HCT116 (cell line): Measurements from ENCODE around the gene EXOC4. TPM values are rescaled to one million over a fixed set of nuclear protein-coding genes. Genes with fewer than 3 reads are reported as not detected.

Source experiments
- ATAC-seq: fragments of 200-7000 bp; cut with Tn5 transposase; 2 replicates; pipeline ENCODE4 v1.9.1; 2020; ENCODE audit warnings: mild to moderate bottlenecking, moderate library complexity
- BruUV-seq: library from RNA; stranded (reverse); fragments of 400-500 nt; replicated peaks from 2 replicates; lab custom pipeline; 2021; lab: Mats Ljungman, UMichigan
- CTCF ChIA-PET: fragments of 300-600 bp; sonication (Branson Sonifier 250); formaldehyde crosslinking; loops from one replicate; lab custom pipeline; 2021; ENCODE audit warnings: antibody characterized with exemption; lab: Charles Lee
- POLR2A ChIA-PET: fragments of 300-600, 350-600 bp; sonication (Branson Sonifier 250); formaldehyde crosslinking; loops from one replicate; lab custom pipeline; 2021; ENCODE audit warnings: antibody characterized with exemption; lab: Charles Lee
- RAD21 ChIA-PET, 2 experiments: fragments of 300-600 bp; sonication (Branson Sonifier 250); formaldehyde crosslinking; loops; one replicate each; lab custom pipeline; 2023; ENCODE audit warnings: low total read pairs in 2 of 2; ENCODE audit not compliant: uncharacterized antibody in 2 of 2, unreplicated experiment in 2 of 2, low non-redundant PET in 1 of 2; lab: Charles Lee
- DNase-seq: peaks from one replicate; pipeline ENCODE4 v3.0.0-alpha.2; 2010; ENCODE audit warnings: low read depth, low spot score
- H2AFZ ChIP-seq: fragments of 200-600 bp; shearing (Covaris generic), sonication (generic); 2 replicates; pipeline ENCODE4 v1.6.1; 2017; ENCODE audit warnings: low read depth, mixed run types, mixed read lengths, antibody characterized with exemption, low read length; ENCODE audit not compliant: poor library complexity, severe bottlenecking
- H3K27ac ChIP-seq: 2 replicates; pipeline ENCODE4 v1.5.1; 2012; ENCODE audit warnings: low read depth, low read length
- H3K27me3 ChIP-seq: fragments of 200-600 bp; sonication (generic); 2 replicates; pipeline ENCODE4 v1.6.1; 2016; ENCODE audit warnings: mixed run types, low read length, mixed read lengths; ENCODE audit not compliant: insufficient read depth
- H3K36me3 ChIP-seq, 2 experiments: fragments of 200-500 bp in 1 of 2; fragments of 200-600 bp in 1 of 2; sonication (Bioruptor generic) in 1 of 2; sonication (generic) in 1 of 2; 2 replicates each; pipeline versions ENCODE4 v1.5.1 to v1.6.1; 2014 to 2016; ENCODE audit warnings: low read length in 2 of 2, inconsistent platforms in 1 of 2, mixed read lengths in 1 of 2, mixed run types in 1 of 2; ENCODE audit not compliant: insufficient read depth in 2 of 2, control insufficient read depth in 1 of 2
- H3K4me1 ChIP-seq, 2 experiments: fragments of 200-600 bp in 1 of 2; sonication (generic) in 1 of 2; 2 replicates each; pipeline versions ENCODE4 v1.5.1 to v1.6.1; 2012 to 2017; ENCODE audit warnings: low read length in 2 of 2, inconsistent platforms in 1 of 2, mild to moderate bottlenecking in 1 of 2, mixed read lengths in 1 of 2, mixed run types in 1 of 2, moderate library complexity in 1 of 2; ENCODE audit not compliant: insufficient read depth in 2 of 2, control insufficient read depth in 1 of 2
- H3K4me2 ChIP-seq: fragments of 200-600 bp; sonication (generic); 2 replicates; pipeline ENCODE4 v1.6.1; 2017; ENCODE audit warnings: mixed run types, low read length, mixed read lengths
- H3K4me3 ChIP-seq, 2 experiments: fragments of 200-600 bp in 1 of 2; sonication (generic) in 1 of 2; replicated peaks in 1 of 2; 2 replicates each; pipeline ENCODE4 v1.5.1; 2011 to 2016; ENCODE audit warnings: low read length in 2 of 2, control low read depth in 1 of 2, low read depth in 1 of 2, mild to moderate bottlenecking in 1 of 2, mixed read lengths in 1 of 2, mixed run types in 1 of 2
- H3K79me2 ChIP-seq: fragments of 200-600 bp; sonication (generic); 2 replicates; pipeline ENCODE4 v1.6.1; 2017; ENCODE audit warnings: mild to moderate bottlenecking, mixed run types, low read length, moderate library complexity, mixed read lengths; ENCODE audit not compliant: insufficient read depth
- H3K9ac ChIP-seq: fragments of 200-600 bp; sonication (generic); 2 replicates; pipeline ENCODE4 v1.6.1; 2016; ENCODE audit warnings: low read length, mixed read lengths
- H3K9me2 ChIP-seq: fragments of 200-600 bp; sonication (generic), shearing (Covaris generic); 2 replicates; pipeline ENCODE4 v1.6.1; 2017; ENCODE audit warnings: mixed run types, mild to moderate bottlenecking, moderate library complexity; ENCODE audit not compliant: insufficient read depth
- H3K9me3 ChIP-seq, 2 experiments: fragments of 200-500 bp in 1 of 2; fragments of 200-600 bp in 1 of 2; sonication (Bioruptor generic) in 1 of 2; sonication (generic) in 1 of 2; 2 replicates each; pipeline ENCODE4 v1.6.1; 2014 to 2017; ENCODE audit warnings: low read length in 2 of 2, mixed read lengths in 2 of 2, inconsistent platforms in 1 of 2, low read depth in 1 of 2, mild to moderate bottlenecking in 1 of 2, mixed run types in 1 of 2, moderate library complexity in 1 of 2; ENCODE audit not compliant: control insufficient read depth in 1 of 2, insufficient read depth in 1 of 2
- H4K20me1 ChIP-seq: fragments of 200-600 bp; sonication (generic), shearing (Covaris generic); 2 replicates; pipeline ENCODE4 v1.6.1; 2017; ENCODE audit warnings: mixed run types, mild to moderate bottlenecking, moderate library complexity; ENCODE audit not compliant: insufficient read depth
- CBX3 ChIP-seq: IDR thresholded peaks from 2 replicates; pipeline ENCODE4 v1.6.1; 2012; ENCODE audit warnings: low read depth
- CEBPB ChIP-seq: IDR thresholded peaks from 2 replicates; pipeline ENCODE4 v1.6.1; 2012; ENCODE audit warnings: low read depth
- CTCF ChIP-seq, 3 experiments: fragments of 200-600 bp in 1 of 3; sonication (generic) in 1 of 3; IDR thresholded peaks in 2 of 3; conservative IDR thresholded peaks in 1 of 3; 2 replicates each; pipeline ENCODE4 v1.5.1; 2012 to 2017; ENCODE audit warnings: low read depth in 2 of 3, low read length in 2 of 3, antibody characterized with exemption in 1 of 3, borderline replicate concordance in 1 of 3, control low read depth in 1 of 3, mild to moderate bottlenecking in 1 of 3, mixed read lengths in 1 of 3, mixed run types in 1 of 3, moderate library complexity in 1 of 3; ENCODE audit not compliant: insufficient read depth in 1 of 3
- EGR1 ChIP-seq: IDR thresholded peaks from 2 replicates; pipeline ENCODE4 v1.6.1; 2012; ENCODE audit warnings: low read depth
- ELF1 ChIP-seq: IDR thresholded peaks from 2 replicates; pipeline ENCODE4 v1.6.1; 2012; ENCODE audit warnings: low read depth, borderline replicate concordance
- EZH2 ChIP-seq: fragments of 200-600 bp; sonication (generic); IDR thresholded peaks from 2 replicates; pipeline ENCODE4 v1.6.1; 2017; ENCODE audit warnings: antibody characterized with exemption, mixed run types
- EZH2phosphoT487 ChIP-seq: fragments of 200-600 bp; IDR thresholded peaks from 2 replicates; pipeline ENCODE4 v1.6.1; 2018; ENCODE audit warnings: antibody characterized with exemption, borderline replicate concordance
- FOSL1 ChIP-seq: IDR thresholded peaks from 2 replicates; pipeline ENCODE4 v1.6.1; 2012; ENCODE audit warnings: low read depth
- POLR2A ChIP-seq: IDR thresholded peaks from 2 replicates; pipeline ENCODE4 v1.7.0; 2011; ENCODE audit warnings: borderline replicate concordance; ENCODE audit not compliant: insufficient read depth, insufficient read length; ENCODE audit errors: extremely low read depth
- POLR2AphosphoS5 ChIP-seq: IDR thresholded peaks from 2 replicates; pipeline ENCODE4 v1.6.1; 2011; ENCODE audit warnings: mild to moderate bottlenecking, low read depth, low read length, moderate library complexity
- RAD21 ChIP-seq: IDR thresholded peaks from 2 replicates; pipeline ENCODE4 v1.6.1; 2012; ENCODE audit warnings: low read depth, mild to moderate bottlenecking
- SIN3A ChIP-seq: IDR thresholded peaks from 2 replicates; pipeline ENCODE4 v1.6.1; 2012; ENCODE audit warnings: low read depth
- SP1 ChIP-seq: IDR thresholded peaks from 2 replicates; pipeline ENCODE4 v1.6.1; 2012; ENCODE audit warnings: low read depth
- TCF7L2 ChIP-seq: IDR thresholded peaks from 2 replicates; pipeline ENCODE4 v1.7.0; 2011; ENCODE audit warnings: borderline replicate concordance, inconsistent platforms; ENCODE audit not compliant: insufficient read depth, insufficient read length; ENCODE audit errors: extremely low read depth
- ZFX ChIP-seq: fragments of 450-650 bp; IDR thresholded peaks from 2 replicates; pipeline ENCODE4 v1.6.1; 2017
- ZNF274 ChIP-seq: fragments of 200-500 bp; sonication (Bioruptor generic); IDR thresholded peaks from 2 replicates; pipeline ENCODE4 v1.6.1; 2014; ENCODE audit warnings: mild to moderate bottlenecking, low read depth, low read length, inconsistent platforms
- intact Hi-C: fragments of 100-400 bp; cut with micrococcal nuclease; formaldehyde crosslinking; loops from 2 replicates; pipeline ENCODE4 v1.10.0; 2022
- total RNA-seq: library from RNA; stranded (reverse); gene quantifications from one replicate; pipeline ENCODE4 v1.2.1, GENCODE V29; 2021; ENCODE audit not compliant: unreplicated experiment
- TF ChIP-seq, protein P1 (sequence below): IDR thresholded peaks from 2 replicates; pipeline ENCODE4 v1.6.1; 2011; ENCODE audit warnings: mild to moderate bottlenecking, low read length, moderate library complexity; ENCODE audit not compliant: insufficient replicate concordance; ENCODE audit errors: extremely low read depth
- TF ChIP-seq, protein P2 (sequence below): IDR thresholded peaks from 2 replicates; pipeline ENCODE4 v1.6.1; 2012; ENCODE audit warnings: low read depth
- TF ChIP-seq, protein P3 (sequence below): IDR thresholded peaks from 2 replicates; pipeline ENCODE4 v1.6.1; 2012

The EXOC4 gene
- total RNA-seq, 1 experiment from 2014 or later = 40.3 TPM

- TF ChIP-seq ZFX (no peak), RAD21 (no peak)
- TF ChIP-seq, all 23 proteins: peak for 0
Measured at GRCh38 chr7:133751079-133751478, 498.2 kb downstream of the EXOC4 start (continued).

DNA sequence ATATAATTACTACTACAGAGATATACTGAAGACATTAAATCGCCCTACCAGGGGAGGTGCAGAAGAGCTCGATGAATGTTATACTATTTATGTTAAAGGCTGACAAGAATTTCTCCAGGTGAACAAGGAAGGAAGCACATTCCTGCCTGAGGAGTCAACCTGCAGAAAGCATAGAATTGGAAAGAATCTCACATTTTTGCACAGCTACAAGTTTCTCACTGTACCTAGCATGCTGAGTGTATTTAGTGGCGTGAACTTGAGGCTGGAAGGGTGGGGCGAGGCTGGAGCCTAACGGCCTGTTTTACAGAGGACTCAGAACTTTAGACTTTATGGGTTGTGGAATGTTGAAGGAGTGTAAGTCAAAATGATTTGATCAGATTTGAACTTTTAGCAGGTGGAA is 500.6 kb downstream of the EXOC4 start:
- Histone ChIP-seq H3K9ac (no peak overlapping the region), H3K4me2 (no peak overlapping the region), H3K9me3 (no peaks in the 10 kb centered on the region), H3K36me3 (no peaks in the 10 kb centered on the region), H2AFZ (no peak overlapping the region), H3K4me1 (no peaks in the 10 kb centered on the region), H3K27me3 (no peaks in the 10 kb centered on the region), H4K20me1 (no peaks in the 10 kb centered on the region), H3K9me2 (no peaks in the 10 kb centered on the region), H3K27ac (no peak overlapping the region), H3K79me2 (no peaks in the 10 kb centered on the region), H3K4me3 (no peak overlapping the region)
- ChIA-PET POLR2A (no interaction called here), CTCF (no interaction called here), RAD21 (no interaction called here)
- BruUV-seq = no TSS peak
- DNase-seq (no peak), ATAC-seq (no peak)
- intact Hi-C loops = no loop called here
- TF ChIP-seq ZFX = no peak
- no peak for TF ChIP-seq POLR2A
- TF ChIP-seq TCF7L2 = no peak
- TF ChIP-seq CTCF (IDR thresholded peaks at IDR 0.05 in 2 of 3, conservative IDR thresholded peaks at IDR 0.05 in 1 of 3; ENCODE audit: borderline replicate concordance in 1 of 3, insufficient read depth in 1 of 3, low read depth in 2 of 3, low read length in 2 of 3) = no peak
- TF ChIP-seq FOSL1 = no peak
- TF ChIP-seq, protein P1, sequence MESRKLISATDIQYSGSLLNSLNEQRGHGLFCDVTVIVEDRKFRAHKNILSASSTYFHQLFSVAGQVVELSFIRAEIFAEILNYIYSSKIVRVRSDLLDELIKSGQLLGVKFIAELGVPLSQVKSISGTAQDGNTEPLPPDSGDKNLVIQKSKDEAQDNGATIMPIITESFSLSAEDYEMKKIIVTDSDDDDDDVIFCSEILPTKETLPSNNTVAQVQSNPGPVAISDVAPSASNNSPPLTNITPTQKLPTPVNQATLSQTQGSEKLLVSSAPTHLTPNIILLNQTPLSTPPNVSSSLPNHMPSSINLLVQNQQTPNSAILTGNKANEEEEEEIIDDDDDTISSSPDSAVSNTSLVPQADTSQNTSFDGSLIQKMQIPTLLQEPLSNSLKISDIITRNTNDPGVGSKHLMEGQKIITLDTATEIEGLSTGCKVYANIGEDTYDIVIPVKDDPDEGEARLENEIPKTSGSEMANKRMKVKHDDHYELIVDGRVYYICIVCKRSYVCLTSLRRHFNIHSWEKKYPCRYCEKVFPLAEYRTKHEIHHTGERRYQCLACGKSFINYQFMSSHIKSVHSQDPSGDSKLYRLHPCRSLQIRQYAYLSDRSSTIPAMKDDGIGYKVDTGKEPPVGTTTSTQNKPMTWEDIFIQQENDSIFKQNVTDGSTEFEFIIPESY = no peak
- no peak for TF ChIP-seq CEBPB
- no peak for TF ChIP-seq EZH2phosphoT487
- TF ChIP-seq CBX3 = no peak
- TF ChIP-seq ZNF274 = no peak
- TF ChIP-seq SIN3A = no peak
- no peak for TF ChIP-seq ELF1
- TF ChIP-seq EZH2 = no peak
- no peak for TF ChIP-seq POLR2AphosphoS5
- TF ChIP-seq, protein P2, sequence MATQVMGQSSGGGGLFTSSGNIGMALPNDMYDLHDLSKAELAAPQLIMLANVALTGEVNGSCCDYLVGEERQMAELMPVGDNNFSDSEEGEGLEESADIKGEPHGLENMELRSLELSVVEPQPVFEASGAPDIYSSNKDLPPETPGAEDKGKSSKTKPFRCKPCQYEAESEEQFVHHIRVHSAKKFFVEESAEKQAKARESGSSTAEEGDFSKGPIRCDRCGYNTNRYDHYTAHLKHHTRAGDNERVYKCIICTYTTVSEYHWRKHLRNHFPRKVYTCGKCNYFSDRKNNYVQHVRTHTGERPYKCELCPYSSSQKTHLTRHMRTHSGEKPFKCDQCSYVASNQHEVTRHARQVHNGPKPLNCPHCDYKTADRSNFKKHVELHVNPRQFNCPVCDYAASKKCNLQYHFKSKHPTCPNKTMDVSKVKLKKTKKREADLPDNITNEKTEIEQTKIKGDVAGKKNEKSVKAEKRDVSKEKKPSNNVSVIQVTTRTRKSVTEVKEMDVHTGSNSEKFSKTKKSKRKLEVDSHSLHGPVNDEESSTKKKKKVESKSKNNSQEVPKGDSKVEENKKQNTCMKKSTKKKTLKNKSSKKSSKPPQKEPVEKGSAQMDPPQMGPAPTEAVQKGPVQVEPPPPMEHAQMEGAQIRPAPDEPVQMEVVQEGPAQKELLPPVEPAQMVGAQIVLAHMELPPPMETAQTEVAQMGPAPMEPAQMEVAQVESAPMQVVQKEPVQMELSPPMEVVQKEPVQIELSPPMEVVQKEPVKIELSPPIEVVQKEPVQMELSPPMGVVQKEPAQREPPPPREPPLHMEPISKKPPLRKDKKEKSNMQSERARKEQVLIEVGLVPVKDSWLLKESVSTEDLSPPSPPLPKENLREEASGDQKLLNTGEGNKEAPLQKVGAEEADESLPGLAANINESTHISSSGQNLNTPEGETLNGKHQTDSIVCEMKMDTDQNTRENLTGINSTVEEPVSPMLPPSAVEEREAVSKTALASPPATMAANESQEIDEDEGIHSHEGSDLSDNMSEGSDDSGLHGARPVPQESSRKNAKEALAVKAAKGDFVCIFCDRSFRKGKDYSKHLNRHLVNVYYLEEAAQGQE = no peak
- no peak for TF ChIP-seq SP1
- TF ChIP-seq, protein P3, sequence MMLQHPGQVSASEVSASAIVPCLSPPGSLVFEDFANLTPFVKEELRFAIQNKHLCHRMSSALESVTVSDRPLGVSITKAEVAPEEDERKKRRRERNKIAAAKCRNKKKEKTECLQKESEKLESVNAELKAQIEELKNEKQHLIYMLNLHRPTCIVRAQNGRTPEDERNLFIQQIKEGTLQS = no peak
- TF ChIP-seq EGR1 = no peak
- no peak for TF ChIP-seq RAD21
